HG03521 (cell line): Measurements from ENCODE around the gene PDE4D.
A peak's percentile ranks its signal among the peaks of the same experiment; 100 is the strongest.
"Not testable (repeated sequence)": the region's sequence is repeated elsewhere in the genome, so short reads cannot be mapped to it uniquely, and the experiment has no call there.

Experiments used
- ATAC-seq: cut with Tn5 transposase; IDR thresholded peaks from one replicate; pipeline ENCODE4 v1.9.1; 2021; ENCODE audit warnings: mild to moderate bottlenecking, moderate library complexity; ENCODE audit not compliant: unreplicated experiment

The PDE4D gene

DNA sequence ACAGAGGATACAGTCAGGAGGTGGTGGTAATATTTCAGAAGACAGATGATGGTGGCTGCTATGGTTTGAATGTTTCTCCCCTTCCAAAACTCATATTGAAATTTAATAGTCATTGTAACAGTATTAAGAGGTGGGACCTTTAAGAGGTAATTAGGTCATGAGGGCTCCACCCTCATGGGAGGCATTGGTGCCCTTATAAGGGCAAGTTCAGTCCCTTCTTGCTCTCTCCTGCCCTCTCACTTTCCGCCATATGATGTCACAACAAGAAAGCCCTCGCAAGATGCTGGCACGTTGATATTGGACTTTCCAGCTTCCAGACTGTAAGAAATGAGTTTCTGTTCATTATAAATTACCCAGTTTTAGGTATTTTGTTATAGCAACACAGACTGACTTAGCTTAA is 274.9 kb downstream of the PDE4D start:
- no peak for ATAC-seq

DNA sequence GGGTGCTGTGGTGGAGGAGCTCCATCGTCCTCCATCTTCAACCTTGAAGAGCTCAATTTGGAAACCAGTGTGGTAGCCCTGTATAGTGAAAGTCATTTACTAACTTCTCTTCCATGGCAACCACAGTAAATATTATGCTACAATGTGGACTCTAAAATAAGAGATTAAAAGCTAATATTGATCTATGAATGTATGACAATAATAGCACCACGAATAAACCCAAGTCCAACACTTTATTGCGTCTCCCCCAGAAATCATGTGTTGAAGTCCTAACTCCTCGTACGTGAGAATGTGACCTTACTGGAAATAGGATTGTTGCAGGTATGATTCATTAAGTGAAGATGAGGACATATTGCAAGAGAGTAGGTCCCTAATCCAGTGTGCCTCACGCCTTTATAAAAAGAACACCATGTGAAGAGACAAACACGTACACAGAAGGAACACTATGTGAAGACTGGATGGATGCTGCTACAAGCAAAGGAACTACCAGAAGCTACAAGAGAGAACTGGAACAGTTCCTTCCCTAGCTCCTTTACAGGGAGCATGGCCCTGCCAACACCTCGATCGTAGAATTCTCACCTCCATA is 276.2 kb downstream of the PDE4D start:
- no peak for ATAC-seq

DNA sequence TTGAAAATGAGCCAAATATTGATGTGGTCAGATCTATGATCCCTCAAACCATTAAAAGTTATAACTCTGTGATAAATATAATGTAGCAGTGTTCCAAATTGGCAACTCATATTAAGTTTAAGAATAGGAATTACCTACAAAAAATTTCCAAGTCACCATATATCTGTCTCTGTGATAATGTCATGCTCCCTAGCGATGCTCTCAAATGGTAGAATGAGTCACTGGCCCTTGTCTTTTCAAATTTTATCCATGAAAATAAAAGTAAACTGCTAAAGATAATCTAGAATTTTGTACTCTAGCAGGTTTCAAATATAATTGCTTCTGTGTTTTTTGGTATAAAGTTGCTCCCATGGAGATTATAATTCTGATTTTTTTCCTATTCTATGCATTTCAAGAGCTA is 277.1 kb downstream of the PDE4D start:
- no peak for ATAC-seq

DNA sequence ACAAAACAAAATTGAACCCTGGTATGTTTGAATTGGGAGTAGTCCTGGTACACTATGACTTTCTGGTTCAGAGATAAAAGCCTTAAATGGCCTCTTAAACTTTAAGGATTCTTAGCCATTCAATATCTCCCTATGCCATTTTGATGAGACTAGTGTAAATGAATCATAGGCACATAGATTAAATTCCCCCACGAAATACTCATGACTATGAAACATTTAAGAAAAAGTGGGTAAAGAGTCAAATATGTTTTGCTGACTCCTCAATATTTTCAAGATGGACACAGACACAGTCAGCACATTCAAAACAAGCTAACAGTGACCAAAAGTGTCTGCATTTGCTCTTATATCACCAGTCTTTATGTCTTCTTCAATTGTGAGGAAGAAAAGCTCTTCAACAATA is 278.3 kb downstream of the PDE4D start:
- no peak for ATAC-seq

DNA sequence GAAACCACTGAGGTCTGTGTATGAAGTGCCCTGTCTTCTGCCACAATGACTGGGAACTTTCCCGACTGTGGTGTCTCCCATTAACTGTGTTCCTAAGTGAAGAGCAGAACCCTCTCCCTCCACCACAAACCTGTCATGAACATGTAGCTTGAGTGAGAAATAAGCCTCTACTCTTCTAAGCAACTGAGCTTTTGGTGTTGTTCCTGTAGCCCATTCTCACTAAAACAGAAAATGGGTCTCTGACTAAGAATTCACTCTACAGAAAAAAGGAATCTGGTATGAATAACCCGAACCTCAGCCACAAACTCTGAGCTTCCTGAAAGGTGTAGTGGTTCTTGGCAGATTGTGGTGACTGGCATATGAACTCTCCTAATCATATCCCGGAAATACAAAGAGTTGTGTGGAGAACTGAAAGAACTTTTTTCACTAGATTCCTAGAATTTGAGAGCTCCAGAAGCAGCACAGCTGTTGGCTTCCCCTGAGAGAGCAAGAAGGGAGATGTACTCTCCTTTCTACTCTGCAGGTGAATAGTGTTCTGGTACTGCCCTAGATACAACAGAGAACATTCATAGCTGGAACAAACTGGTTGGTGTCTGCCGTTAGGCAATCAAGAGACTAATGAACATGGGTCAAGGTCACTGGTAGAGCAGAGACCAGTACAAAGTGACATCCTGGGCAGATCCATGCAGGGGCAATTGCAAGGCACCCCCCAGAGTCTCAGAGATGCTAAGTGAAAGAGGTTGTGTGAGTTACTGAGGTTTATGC is 283.8 kb downstream of the PDE4D start:
- ATAC-seq, result no peak

DNA sequence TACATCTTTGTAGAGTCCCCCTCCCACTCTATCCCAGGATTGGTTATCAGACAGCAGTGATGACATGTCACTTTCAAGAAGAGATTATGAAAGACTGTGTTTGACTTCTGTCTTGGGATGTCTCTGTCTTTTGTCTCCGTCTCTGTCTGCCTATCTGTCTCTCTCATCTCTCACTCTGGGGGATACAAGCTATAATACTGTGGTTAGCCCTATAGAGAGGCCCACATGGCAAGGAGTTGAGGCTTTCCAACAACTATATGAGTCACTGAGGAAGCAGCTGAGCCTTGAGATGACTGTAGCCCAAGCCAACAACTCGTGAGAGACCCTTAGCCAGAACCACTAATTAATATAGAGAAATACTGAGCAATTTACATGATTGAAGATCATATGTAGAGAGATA is 284.8 kb downstream of the PDE4D start:
- ATAC-seq, result no peak

DNA sequence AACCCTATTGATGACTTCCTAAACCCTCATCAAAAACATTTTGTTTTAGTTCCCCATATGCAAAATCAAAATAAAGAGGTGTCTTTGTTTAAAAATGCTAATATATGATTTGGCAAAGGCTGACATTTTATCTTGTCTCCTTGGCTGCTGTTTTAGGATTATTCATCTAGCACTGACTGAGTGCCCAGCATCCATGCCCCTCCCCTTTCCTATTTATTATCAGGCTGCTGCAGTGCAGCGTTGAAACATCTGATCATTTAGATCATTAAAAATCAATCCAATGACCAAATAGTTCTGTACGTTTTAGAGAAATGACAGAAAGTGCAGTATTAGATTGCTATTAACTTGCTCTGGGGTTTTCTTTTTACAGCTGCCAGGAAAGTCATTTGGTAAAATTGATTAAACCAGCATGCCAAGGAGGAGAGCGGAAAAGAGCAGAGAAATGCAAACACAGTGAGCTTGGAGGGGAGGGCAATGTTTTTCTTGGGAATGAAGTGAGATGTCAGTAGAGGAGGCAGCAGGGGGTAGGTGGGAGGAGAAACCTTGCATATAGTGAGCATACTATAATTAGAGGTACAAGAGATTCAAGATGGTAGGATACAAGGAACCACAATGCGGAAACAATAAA is 286.3 kb downstream of the PDE4D start:
- no peak for ATAC-seq

DNA sequence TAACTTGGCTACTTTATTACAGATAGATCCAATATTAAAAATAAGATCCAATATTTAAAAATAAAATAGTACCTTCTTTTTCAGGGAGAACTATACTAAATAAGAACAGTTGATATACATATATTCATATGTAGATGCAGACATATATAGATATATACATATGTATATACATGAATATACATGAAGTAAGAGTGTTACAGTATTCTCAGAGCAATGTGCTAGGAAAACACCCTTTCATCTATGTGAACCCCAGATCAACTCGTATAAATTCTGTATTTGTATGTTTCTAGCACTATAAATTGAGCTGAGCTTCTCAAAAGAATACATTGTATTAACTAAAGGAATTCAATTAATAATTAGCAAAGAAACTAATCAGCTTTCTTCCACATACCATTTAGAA is 287.6 kb downstream of the PDE4D start:
- no peak for ATAC-seq

DNA sequence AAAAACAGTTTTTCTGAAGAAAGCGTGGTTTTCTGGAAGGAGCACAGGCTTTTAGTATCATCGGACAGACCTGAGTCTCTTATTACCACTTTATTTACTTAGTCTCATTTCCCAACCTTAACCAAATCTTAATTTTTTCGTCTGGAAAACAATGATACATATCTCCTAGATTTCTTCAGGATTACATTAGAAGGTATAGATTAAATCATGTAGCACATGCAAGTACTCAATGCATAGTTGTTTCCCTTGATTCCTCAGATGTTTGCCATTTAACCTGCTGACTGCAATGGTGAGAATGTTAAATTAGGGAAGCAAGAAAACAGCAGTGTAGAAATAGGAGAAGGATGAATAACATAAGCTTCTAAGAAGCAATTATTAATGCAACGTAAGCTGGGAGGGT is 289.4 kb downstream of the PDE4D start:
- no peak for ATAC-seq

DNA sequence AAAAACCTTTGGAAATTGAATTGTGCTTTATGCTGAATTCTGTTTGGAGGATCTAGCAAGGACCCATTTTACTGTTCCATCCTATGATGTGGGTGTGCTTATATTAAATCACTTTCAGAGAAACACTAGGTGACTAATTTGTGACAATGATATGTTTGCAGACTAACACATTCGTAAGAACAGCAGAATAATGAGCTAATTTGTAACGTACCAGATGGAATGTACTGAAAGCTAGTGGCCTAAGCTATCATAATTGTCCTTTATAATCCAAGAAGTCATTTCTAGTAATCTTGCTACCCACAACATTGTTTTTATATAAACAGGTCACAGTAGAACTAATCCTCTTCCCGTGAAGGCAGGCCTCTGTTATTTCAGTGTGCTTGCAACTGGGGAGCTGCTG is 292.5 kb downstream of the PDE4D start:
- ATAC-seq, result no peak

DNA sequence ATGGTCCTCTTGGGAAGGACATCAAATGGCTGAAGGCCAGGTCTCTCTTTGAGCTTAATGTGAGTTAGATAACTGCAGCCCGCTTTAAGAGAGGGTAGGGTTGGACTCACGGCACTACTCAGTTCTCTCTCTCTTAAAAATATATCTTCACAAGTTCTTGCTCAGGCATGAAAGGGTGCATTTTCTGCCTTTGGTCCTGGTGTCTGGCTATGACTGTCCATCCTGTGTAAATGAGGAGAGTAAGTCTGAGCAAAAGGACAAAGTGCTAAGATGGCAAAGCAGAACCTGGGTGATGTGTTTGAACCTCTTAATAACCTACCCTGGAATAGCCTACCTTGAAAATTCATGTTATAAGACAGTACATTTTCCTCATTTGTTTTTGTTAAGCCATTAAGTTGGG is 293.4 kb downstream of the PDE4D start:
- no peak for ATAC-seq

DNA sequence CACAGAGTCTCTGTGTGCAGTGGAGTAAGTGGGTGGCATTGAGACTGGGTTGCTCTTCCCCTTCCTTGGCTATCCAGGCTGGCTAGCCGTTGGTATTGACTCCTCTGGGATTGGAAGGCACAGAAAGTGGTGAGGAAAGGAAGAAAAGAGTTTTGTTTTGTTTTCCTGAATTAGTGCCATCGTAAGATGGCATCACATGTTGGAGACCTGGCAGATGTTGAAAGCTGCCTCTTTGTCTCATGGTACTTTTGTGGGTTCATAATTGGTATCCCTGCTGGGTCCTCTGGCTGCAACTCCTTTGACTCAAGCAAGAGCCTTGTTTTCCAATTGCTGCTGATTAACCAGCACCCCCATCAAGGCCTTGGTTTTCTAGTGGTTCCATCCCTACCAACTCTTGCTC is 293.8 kb downstream of the PDE4D start:
- ATAC-seq, result no peak

DNA sequence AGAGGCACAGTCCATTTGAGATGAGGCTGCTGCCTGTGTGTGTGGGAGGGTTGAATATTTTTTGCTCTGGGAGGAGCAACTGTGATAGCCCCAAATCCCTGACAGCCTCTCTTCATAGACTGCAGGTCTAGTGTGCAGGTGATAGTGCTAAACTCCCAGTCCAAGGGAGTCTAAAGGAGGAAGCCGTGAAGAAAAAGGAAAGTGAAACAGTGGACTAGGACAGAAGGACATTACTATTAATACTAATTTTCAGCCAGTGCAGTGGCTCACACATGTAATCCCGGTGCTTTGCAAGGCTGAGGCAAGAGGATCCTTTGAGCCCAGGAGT is 295.0 kb downstream of the PDE4D start:
- ATAC-seq, result no peak

DNA sequence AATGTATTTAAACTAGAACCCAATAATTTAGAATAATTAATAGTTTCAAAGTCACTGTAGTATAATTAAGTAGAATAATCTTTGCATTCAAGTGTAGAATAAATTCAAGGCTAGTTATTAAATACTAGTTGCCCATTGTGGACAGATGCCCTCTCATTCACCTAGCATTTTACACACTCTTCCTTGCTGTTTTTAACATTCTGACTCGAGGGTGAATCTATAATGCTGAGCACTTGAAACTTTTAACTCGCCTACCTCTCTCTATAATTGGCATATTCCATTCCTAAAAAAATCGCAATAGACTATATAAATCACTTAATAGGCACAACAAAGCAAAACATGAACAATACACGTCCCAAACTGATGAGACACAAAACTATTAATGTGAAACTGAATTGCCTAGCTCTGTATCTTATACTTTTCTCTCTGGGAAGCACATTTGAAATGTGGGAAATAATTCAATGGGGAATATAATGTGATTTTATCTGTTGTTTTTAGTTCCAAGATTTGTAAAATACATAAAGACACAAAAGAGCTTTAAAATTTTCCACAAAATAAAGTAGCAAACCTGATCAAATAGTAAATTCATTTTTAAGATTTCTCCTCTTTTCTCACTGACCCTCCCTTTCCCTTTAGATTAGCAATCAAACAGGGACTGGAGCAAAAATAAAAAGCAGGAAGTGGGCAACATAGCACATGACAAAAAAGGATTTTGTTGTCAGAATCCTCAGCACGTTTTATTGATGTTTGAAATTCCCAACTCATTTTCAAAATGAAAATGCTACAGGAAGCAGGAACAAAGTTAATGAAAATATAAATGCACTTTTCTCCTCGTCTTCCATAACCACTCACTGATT is 295.6 kb downstream of the PDE4D start:
- no peak for ATAC-seq

DNA sequence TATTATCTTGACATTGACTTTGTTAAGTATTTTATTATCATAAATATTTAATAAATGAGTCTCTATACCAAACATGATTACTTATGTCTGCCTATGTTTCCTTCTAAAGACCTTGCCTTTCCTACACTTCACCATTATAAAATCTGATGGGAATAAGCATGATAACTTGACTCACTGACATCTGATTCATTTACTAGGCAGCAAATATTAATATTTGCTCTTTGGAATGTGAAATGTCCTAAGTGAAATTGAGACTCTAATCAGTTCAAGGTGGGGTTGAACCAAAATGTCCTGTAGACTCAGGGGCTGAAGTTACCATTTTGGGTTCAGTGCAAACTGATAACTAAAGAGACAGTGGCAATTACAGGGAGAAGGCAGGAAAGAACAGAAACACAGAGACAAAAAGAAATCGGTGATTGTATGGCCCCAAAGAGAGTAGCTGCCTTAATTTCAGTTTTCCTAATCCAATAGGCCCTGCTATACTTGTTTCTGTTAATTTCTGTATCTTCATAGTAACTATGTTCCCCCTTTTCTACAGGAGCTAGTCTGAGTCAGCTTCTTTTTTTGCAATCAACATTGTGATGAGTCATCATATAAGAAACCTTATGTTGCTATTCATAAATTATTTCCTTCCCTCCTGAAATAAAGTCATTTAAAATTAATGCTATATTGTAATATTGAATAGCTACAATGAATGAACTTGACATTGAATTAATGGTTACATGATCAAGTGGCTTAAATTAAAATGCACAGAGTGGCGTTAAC is 296.8 kb downstream of the PDE4D start:
- no peak for ATAC-seq

DNA sequence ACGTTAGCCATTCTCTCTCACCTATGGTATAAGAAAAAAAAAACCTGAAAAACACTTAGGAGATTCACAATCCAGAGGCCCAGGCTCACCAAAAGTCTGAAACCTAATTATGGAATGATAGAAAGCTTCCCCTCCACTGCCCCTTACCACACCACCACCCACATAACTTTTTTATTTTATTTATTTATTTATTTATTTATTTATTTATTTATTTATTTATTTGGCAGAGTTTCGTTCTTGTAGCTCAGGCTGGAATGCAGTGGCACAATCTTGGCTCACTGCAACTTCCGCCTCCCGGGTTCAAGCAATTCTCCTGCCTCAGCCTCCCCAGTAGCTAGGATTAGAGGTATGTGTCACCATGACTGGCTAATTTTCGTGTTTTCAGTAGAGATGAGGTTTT is 299.4 kb downstream of the PDE4D start:
- ATAC-seq, result not testable (repeated sequence)

DNA sequence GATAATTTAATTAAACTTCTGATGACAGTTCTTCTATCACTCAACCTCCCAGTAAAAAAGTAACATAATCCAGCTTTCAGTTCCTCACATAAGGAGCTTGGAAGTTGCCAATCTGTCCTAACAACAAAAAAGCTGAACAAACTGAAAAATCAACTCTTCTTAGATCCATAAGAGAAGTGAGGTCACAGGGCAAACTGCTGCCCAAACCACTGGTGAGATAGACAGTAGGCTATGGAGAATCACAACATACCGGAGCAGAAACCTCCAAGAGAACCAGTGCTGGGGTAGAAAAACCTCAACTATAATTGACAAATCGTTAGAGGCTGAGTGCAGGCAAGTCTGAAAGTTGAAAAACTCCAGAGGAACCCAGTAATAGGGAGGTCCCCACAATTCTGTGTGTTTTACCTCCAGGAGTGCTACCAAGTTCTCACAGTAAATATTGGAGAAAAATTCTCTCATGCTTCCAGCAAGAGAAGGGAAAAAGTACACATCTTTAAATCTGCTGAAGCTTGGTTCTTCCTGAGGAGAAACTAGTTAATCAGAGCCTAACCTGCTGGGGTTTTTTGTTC is 300.0 kb downstream of the PDE4D start:
- no peak for ATAC-seq

DNA sequence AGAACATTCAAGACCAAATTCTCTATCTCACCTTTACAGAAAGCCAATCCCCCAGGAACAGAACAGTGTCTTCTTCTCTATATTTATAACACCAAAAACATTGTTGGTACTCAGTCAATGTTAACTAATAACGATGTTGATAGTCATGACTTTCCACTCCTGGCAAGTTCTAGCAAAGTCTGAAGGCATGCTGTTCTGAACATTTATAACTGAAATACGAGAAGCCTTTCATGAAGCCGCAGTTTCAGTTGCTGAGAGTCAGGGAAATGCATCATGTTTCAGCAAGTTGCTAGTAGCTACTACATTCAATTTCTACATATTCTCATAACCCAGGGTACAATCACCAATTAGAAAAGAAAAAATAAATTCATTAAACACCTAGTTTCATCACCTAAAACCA is 301.4 kb downstream of the PDE4D start:
- no peak for ATAC-seq

DNA sequence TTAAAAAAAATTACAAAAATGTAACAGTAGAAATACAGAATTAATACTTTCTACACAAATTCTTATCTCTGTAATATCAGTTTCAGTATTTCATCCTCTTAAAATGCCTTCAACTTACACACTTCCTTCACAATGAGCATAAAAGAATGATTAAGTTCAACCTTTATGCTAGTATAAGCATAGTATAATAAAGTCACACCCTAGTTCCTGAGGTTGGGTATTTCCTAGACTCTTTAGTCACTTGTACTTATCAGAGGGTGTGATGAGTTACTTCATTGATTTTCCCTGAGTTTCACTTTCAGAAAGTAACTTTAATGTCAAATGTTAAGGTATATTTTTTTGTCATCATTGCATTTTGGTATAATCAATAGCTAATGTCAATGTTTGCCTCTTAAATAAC is 302.4 kb downstream of the PDE4D start:
- peak; percentile 77 for ATAC-seq

DNA sequence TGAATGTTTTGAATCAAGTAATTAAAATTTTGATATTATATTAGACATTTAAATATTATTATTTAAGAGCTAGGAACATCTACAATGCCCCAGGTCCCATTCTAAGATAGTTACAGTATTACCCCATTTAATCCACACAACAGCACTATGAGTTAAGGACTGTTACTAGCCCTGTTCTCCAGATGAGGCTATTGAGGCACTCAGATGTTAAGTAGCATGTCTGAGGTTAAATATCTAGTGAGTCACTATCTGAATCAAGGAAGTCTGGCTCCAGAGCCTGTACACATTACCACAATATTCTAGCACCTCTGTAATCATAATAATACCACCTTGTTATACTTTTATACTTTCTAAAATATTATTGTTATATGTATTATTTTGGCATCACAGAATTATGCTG is 304.6 kb downstream of the PDE4D start:
- ATAC-seq, result no peak
